UCSD-AML1 (cell line): ENCODE measurements around the gene EPS8L1.
"Not testable (repeated sequence)": the region's sequence is repeated elsewhere in the genome, so short reads cannot be mapped to it uniquely, and the experiment has no call there.

Experiments
- DNase-seq: peaks from one replicate; lab custom pipeline; 2025; ENCODE audit not compliant: unreplicated experiment; lab: John Stamatoyannopoulos, UW

EPS8L1 gene

DNA sequence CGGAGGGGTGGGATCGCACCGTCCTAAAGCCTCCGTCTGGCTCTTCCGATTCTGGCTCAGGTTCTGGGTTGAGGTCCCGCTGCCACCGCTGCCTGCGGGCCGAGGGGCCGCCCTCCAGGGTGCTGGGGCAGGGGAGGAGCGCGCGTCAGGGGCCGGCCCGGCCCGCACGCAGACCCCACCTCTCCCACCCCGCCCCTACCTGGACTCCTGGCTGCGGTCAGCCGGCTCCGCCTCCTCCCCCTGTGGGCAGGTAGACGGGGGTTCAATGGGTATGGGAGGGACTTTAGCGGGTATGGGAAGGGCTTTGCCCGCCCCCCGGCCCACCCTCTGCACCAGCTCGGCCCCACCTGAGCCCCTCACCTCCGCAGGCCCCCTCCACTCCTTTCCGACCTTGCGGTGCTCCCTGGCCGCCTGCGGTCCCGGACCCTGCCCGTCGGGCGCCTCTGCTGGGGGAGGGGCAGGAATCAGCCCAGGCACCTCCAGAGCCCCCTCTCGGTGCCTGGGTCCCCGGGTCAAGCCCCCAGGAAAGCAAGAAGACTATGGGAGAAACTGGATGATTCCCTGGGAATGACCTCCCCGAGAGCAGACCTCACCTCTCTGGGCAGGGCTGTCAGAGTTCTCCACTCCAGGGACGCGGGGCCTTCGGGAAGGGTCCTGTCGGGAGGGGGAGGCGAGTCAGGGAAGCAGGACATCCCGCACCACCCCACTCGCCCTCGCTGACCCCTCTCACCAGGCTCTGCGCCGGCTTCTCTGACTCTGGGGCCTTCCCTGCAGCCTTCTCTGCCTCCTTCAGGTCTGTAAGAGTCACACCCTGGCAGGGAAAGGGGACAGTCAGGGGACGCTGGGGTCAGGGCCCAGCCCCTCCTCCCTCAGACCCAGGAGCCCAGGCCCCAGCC, 17.0 kb downstream of the EPS8L1 start:
- DNase-seq, result no peak

DNA sequence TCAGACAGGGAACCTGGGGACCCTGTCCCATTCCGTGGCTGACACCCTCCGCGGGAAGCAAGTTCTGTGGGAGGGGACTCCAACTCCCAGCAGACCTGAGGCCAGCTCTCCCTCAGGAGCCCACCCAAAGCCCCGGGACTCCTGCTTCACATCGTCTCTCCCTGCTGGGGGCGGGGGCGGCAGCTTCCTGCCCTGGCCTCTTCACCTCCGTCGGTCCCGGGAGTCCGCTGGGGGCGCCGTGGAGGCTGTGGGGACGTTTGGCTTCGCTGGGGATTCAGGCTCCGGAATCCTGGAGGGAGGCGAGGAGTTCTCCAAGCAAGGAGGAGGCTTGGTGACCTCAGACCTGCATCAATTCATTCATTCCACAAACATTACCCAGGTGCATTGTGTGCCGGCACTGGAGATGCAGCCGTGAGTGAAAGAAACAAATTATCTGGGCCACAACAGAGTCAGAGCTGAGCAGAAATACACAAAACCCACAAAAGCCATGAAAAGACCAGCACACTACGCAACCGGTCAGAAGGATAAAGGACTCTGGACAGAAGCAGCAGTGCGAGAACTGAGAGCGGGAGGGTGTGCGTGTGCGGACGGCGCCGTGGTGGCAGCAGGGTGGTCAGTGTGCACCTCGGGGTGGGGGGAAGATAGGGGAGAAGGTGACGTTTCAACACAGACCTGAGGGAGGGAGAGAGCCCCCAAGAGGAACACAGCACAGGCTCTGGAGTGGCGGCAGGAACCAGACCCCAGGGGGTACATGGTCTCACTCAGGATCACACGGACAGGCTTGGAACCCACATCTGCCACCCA, 19.0 kb downstream of the EPS8L1 start:
- DNase-seq, result no peak

DNA sequence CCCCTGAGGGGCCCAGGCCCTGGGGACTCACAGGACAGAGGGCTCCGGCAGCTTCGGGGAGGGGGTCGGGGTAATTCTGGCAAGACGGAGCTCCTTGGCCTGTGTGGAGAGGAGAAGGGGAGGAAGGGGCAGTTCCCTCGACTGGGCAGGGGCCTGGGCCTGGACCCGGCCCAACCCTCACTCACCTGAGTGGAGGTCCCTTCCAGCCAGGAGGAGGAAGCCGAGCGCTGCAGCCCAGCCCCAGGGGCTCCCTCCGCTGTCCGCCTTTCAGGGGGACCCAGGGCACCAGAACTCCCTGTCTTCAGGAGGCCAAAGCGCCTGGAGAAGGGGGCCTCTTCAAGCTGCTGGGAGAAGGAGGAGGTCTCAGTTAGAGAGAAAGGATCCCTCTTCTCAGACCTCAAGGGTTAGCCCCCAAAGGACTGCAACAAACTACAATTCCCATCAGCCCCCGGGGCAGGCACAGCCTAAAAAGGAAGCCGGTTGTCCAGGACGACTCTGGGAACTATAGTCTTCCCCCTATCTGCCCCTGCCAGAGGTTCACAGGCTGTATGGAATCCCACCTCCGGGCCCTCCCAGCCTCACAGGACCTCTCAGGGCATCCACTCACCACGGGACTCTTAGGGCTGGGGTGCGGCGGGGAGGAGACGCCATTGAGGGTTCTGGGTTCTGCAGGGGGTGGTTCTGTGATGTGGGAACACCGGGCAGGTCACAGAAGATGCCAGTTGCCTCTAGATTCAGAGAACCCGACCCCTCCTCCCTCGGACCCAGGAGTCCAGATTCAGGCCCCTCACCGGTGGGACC, 19.8 kb downstream of the EPS8L1 start:
- DNase-seq, result no peak

DNA sequence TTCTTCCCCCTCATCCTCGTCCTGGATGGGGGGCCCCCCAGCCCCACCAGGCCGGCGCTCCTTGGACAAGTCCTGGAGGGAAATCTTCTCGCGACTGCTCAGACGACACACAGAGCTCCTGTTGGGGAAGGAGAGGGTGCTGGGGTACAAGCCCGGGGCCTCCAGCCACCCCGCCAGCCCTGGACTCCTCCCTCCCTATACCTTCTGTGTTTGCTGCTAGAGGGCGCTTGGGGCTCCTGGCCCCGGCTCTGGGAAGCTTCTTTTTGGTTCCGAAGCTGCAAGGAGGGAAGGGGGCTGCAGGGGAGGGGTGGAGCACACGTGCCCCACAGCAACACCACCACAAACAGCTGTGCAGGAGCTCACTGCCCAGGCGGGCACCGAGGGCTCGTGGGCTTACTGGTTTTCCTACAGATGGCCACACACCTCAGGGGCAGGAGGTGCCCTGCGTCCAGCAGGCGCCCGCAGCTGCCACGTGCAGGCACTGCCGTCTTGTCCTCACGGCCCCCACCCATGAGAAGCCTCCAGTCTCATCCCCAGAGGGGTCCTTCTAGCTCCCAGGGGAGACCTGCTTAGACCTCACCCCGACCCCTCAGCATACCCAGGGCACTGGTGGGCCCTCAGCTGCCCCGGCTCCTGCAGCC, 20.5 kb downstream of the EPS8L1 start:
- no peak for DNase-seq

DNA sequence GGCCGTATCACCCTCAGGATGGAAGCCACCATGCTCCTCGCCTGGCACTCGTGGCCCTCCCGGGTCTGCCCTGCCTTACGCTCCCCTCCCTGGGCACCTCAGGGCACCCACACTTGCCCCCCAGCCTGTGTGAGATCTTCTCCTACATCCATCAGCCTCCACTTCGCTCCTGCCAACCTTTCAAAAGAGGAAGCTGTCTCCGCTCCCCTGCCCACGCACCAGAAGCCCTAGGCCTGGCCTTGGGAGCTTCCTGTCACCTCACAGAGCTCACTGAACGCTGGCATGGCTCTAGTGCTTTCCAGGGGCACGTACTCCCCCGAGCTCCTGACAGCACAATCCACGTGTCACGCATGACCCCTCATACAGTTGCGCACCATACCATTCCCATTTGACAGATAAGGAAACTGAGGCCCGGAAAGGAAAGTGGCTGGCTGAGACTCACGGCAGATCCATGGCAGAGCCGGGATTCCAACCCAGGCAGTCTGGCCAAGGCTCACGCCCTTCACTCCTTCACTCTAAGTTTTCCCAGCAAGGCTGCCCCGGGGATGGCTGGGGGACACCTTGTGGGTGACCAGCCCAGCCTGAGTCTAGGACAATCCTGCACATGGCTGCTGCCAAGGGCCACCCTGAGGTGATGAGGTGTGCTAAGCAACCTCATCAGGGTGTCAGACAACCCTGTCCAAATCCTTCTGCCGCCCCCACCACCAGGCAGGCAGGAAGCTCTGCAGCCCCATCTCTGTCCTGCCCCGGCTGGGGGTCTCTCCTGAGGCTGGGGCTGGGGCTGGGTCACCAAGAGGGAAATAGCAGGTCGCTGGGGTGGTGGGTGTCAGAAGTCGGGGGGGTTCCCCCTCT, 22.4 kb downstream of the EPS8L1 start:
- DNase-seq, result peak; percentile 86

DNA sequence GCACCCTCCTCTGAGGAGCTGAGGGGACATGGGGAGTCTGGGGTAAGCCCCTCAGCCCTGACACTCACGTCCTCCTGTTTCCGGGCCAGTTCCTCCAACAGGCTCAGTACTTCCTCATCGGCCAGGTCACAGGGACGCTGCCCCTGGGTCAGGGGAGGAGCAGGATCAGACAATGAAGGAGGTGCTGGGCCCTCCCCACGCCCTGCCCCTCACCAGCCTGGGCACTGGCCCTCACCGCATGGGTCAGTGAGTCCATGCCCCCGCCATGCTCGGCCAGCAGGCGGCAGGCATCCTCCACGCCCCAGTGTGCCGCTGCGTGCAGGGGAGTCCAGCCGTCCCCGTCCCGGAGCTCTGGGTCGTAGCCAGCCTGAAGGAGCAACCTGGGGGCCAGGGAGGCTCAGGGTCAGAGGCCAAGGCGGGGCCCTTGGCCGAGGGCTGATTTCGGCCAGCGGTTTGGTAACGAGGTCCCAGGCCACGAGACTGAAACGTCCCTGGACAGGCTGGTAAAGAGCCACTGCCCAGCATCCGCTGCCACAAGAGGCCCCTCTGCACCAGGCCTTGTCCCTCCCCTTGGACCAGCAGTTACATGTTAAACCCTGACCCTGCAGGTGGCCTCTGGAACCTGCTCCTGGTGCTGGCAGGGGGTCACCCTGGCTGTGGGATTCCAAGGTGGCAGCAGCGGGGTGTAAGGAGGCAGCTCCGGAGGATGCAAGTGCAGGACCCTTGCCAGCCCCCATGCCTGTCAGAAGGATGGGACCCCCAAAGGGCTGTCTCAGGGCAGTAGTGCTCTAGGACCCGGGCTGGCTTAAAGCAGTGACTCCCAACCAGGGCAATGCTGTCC, 23.3 kb downstream of the EPS8L1 start:
- peak; percentile 51 for DNase-seq

DNA sequence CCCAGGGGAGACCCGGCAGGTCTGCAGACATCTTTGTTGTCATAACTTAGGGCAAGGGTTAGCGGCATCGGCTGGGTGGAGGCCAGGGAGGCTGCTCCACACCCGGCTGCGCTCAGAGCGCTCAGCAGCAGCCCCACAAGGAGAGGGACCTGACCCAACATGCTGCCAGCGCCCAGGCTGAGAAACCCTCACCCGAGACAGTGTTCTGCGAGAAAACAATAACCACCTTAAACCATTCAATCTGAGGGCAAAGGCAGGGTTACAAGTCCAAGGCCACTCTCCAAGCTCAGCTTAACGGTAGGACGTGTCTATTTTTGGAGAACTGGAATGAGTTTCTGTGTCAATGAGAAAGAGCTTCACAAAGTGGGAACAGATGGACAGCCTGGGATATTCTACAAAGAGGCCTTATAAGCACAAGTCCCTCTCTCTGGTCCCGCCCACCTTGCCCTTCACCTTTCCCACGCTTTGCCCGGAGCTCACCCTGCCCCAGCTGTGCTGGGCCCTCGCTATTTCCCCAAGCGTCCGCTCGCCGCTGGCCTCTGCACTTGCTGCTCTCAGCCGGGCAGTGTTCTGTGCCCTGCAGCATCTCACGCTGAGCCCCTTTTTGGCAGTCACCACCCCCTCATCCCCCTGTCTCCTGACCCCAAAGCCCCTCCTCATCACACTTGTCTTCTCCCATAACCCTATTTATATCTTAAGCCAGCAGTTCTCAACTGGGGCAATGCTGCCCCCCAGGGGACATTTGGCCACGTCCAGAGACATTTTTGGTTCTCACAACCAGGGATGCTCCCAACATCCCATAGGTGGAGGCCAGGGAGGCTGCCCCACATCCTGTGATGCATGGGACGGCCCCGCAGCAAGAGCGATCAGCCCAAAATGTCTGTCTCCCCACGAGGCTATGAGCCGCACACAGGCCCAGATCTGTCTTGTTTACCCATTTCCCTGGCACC, 24.2 kb downstream of the EPS8L1 start:
- DNase-seq, result peak; percentile 49

DNA sequence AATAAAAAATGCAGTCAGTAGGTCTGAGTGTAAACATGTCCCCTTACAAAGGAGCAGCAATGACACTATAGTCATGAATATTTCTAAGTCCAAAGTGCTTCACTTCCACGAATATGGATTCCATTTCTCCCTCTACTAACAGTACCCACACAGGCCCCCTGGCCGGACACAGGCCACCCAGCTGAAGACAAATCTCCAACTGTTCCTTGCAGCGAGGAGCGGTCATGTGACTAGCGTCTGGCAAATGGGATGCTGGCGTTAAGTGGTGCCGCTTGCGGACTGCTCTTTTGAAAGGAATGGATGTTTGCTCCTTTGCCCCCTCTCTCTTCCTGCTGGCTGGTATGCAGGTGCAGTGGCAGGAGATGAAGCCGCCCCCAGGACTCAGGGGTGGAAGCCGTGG, 25.6 kb downstream of the EPS8L1 start:
- DNase-seq, result no peak

DNA sequence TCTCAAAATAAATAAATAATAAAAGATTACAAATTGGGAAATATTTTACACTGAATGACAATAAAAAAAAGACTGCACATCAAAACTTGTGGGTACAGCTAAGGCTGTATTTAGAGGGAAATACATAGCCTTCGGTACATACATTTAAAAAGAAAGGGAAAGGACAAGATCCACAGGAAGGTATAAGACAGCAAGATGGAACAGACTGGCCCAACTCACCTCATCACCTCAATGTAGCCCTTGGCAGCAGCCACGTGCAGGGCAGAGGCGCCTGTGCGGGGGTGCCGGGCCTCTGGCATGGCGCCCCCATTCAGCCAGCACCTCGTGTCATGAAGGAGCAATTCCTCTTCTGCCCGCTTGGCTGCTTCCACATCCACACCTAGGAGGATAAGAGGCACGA, 27.5 kb downstream of the EPS8L1 start:
- DNase-seq, result no peak

DNA sequence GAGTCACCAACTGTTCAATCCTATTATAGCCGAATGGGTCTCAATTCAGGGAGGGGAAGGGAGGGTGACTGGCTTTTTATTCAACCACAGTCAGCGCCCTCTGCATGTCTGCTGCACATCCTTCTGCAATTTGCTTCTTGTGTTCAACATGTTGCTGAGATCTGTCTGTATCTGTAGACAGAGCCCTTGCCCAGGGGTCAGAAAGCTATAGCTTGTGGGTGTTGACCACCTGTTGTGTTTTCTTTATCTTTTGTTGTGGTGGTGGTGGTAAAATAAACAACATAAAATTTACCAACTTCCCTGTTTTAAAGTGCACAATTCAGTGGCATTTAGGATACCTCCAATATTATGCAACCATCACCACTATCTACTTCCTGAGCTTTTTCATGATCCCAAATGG, 29.6 kb downstream of the EPS8L1 start:
- no peak for DNase-seq

DNA sequence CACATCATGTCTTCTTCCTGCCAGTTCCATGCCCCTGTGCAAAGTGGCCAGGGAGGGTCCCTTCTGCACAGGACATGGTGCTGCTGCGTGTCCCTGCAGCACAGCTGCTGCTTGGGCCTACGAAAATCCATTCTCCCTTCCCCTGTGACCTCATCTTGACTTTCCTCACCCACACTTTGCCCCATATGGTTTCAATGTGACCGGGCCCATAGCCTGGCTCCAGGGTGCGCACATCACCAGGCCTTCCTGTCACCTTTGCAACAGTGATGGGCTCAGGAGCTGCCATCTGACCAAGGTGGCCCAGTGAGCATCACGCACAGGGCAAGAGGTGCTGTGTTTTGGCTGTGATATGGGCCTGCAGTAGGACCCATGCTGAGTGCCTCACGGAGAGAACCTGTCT, 30.9 kb downstream of the EPS8L1 start:
- no peak for DNase-seq

DNA sequence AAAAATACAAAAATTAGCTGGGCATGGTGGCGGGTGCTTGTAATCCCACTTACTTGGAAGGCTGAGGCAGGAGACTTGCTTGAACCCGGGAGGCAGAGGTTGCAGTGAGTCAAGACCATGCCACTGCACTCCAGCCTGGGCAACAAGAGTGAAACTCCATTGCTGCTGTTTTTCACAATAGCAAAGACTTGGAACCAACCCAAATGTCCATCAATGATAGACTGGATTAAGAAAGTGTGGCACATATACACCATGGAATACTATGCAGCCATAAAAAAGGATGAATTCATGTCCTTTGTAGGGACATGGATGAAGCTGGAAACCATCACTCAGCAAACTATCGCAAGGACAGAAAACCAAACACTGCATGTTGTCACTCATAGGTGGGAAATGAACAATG, 31.6 kb downstream of the EPS8L1 start:
- not testable (repeated sequence) for DNase-seq

DNA sequence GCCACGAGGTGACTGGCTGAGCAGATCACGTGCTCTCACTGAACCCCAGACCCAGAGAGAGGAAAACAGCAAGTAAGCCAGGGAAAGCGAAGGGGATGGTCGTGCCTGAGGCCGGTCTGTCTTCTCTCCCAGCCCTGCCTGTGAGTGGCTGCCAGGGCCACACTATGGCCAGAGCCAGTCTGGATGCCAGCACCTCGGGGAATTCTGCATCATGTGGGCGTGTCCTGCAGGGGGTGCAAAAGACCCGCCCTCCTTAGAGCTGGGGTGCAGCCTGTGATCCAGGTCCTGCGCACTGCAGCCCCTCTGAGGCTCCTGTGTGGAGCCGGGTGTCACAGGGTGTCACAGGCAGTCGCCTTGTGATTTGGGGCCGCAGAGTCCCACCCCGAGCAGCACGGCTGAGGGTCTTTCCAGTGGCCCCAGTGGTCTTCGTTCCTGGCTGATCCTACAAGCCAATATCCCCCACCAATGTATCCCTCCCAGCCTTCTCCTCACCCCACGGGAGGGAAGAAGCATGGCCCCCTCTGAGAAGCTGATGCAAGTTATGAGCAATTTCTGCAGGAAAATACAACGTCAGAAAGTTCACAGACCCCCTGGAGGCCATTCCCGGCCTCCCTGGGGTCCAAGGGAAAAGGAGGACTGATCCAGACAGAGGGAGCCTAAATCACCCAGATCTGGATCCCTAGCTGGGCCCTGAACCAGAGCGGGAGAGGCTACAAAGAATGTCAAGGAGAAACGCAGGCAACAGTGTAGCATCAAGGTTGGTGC, 34.0 kb downstream of the EPS8L1 start:
- no peak for DNase-seq

DNA sequence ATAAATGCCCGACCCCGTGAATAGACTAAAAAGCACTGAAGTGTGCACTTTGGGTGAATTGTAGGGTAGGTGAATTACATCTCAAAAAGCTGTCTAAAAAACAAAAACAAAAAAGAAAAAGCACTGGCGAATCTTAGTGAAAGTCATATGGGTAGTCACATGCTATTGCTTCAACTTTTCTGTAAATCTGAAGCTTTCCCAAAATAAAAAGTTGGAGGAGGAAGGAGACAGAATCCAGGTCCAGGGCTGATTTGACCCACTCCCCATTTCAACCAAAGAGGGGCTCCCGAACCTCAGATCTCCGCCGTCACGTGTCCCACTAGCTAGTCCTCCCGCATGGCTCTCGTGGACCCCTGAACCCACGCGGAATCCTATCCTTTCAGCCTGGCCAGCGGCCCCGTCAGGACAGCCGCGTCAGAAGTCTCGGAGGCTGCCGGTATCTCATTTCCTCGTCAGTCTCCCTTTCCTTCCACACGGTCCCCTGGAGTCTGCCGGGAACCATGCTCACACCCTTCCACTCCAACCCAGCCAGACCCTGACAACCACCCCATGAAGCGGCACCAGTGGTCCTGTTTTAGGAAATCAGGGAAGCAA, 35.7 kb downstream of the EPS8L1 start:
- no peak for DNase-seq

DNA sequence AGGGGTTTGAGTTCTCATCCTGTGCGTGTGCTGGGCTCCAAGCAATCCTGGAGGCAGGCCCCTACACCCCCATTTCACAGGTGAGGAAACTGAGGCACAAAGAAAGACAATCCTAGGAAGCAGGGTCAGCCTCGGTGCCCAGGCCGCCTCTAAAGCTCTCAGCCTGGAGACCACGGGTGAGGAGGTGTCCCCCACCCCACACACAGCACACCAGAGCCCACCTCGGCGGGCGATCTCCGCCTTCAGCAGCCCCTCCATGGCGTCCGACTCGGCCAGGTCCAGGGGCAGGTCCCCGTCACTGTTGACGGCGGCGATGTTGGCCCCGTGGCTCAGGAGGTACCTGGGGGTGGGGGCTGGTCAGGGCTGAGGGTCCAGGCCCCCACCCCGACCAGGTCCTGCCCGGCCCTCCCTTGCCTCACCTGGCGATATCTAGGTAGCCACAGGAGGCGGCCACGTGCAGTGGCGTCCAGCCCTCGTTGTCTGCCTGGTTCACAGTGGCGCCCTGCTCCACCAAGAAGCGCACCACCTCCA, 36.6 kb downstream of the EPS8L1 start:
- no peak for DNase-seq

DNA sequence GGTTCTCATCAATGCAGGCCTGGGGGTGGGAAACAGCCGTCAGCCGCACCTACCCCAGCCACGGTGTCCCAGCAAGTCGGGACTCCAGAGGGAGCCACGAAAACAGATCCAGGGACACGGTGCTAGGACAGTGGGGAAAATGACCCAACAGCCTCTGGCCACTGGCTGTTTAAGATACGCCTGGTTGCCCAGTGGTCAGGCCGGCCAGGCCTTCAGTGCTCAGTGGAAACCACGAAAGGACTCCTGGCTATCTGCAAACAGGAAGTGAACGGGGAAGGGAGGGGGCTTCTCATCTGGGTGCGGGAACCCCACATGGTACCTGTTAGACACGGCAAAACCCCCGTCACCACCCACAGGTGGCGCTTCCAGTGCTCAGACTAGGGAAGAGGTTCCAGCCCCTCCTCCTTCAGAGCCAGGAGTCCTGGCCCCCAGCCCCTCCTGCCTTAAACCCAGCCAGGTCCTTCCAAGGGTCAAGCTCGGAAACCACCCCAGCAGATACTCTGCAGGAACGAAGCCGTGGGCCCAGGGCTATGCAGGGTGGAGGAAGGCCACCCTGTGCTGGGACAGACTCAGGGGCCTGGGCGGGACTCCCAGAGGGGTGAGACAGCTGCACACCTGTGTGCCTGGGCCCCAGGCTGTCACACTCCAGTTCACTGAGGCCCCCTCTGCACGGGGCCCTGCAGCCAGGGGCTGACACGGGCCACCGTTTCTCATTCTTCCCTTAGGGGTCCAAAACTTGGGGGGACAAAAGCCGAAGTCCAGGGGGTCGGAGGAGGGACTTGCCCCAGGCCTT, 37.3 kb downstream of the EPS8L1 start:
- DNase-seq, result no peak
